Left lung (tissue), 10 donors: ENCODE data around the gene AKAP9. TPM values are rescaled to one million over a fixed set of nuclear protein-coding genes. Genes with fewer than 3 reads are reported as not detected.

Experiments used
- ATAC-seq: fragments of 200-7000 bp; cut with Tn5 transposase; one replicate; pipeline ENCODE4 v1.9.1; 2020; ENCODE audit warnings: moderate library complexity
- DNase-seq, 4 donors: peaks; one replicate each; pipeline ENCODE4 v3.0.0-alpha.2; 2013 to 2020
- H3K27ac ChIP-seq, 2 donors: fragments of 200-600 bp; sonication (generic) in 1 of 2; one replicate each; pipeline versions ENCODE4 v1.5.0 to v1.8.0; 2020 to 2021
- H3K27me3 ChIP-seq, 2 donors: fragments of 200-600 bp; sonication (generic) in 1 of 2; one replicate each; pipeline versions ENCODE4 v1.5.0 to v1.8.0; 2020 to 2021
- H3K36me3 ChIP-seq, 2 donors: fragments of 200-600 bp; sonication (generic) in 1 of 2; one replicate each; pipeline versions ENCODE4 v1.5.0 to v1.8.0; 2020 to 2021
- H3K4me1 ChIP-seq, 2 donors: fragments of 200-600 bp; one replicate each; pipeline ENCODE4 v1.8.0; 2021
- H3K4me3 ChIP-seq, 2 donors: fragments of 200-600 bp; sonication (generic) in 1 of 2; one replicate each; pipeline versions ENCODE4 v1.5.0 to v1.8.0; 2020 to 2021; ENCODE audit warnings: mild to moderate bottlenecking in 1 of 2
- H3K9me3 ChIP-seq, 2 donors: fragments of 200-600 bp; sonication (generic) in 1 of 2; one replicate each; pipeline versions ENCODE4 v1.5.0 to v1.8.0; 2020 to 2021
- CTCF ChIP-seq, 2 donors: fragments of 200-600 bp; sonication (generic) in 1 of 2; IDR thresholded peaks; one replicate each; pipeline versions ENCODE4 v1.5.0 to v1.8.0; 2021; ENCODE audit warnings: antibody characterized with exemption in 2 of 2
- intact Hi-C, 2 donors: fragments of 100-400 bp; cut with DNase I; formaldehyde crosslinking; loops; one replicate each; pipeline versions ENCODE4 v1.11.2 to v1.14.2; 2022
- polyA plus RNA-seq, 6 donors: library from polyadenylated mRNA; unstranded; fragments of 120-200 nt; gene quantifications; one replicate each; pipeline ENCODE4 v1.2.1, GENCODE V29; 2013; ENCODE audit not compliant: insufficient read length in 6 of 6
- total RNA-seq, 2 donors: library from RNA; stranded (reverse); fragmentation: NEBNext Ultra II Directional; extraction: Animal tissue kit (Norgen Biotek cat#: 25700); gene quantifications; one replicate each; pipeline ENCODE4 v1.2.1, GENCODE V29; 2021
- donor health status: DM: no; HTN: yes; CAD: no.
- donor health status: DM: no; HTN: no; CAD: no.

The AKAP9 gene
- total and polyA plus RNA-seq, 8 donors = 57.5 to 105 (median 88.9) TPM

- H3K36me3 ChIP-seq = peaks cover 0 to 62% of the 10 kb centered on the region in 2 donors
Observed at GRCh38 chr7:92043637-92044036, 103.0 kb downstream of the AKAP9 start.

GRCh38 chr7:92044148-92044547, 103.5 kb downstream of the AKAP9 start:
- ATAC-seq = no peak
- no peak for DNase-seq
- intact Hi-C loops = no loop called here
- Histone ChIP-seq H3K36me3 (peaks cover 0 to 63% of the 10 kb centered on the region in 2 donors), H3K9me3 (no peaks in the 10 kb centered on the region), H3K4me3 (no peak overlapping the region), H3K4me1 (no peaks in the 10 kb centered on the region), H3K27me3 (no peaks in the 10 kb centered on the region), H3K27ac (no peak overlapping the region)
- TF ChIP-seq CTCF (IDR thresholded peaks at IDR 0.05) = no peak

More at GRCh38 chr7:92043637-92044036, 103.0 kb downstream of the AKAP9 start:
- intact Hi-C loops = no loop called here
- no peaks in the 10 kb centered on the region for H3K27me3 ChIP-seq
- DNase-seq = no peak
- no peak overlapping the region for H3K27ac ChIP-seq
- ATAC-seq = no peak
- no peaks in the 10 kb centered on the region for H3K9me3 ChIP-seq
- TF ChIP-seq CTCF (IDR thresholded peaks at IDR 0.05) = no peak
- no peaks in the 10 kb centered on the region for H3K4me1 ChIP-seq
- no peak overlapping the region for H3K4me3 ChIP-seq

GRCh38 chr7:92044940-92045339, 104.3 kb downstream of the AKAP9 start:
- Histone ChIP-seq H3K9me3 (no peaks in the 10 kb centered on the region), H3K4me3 (no peak overlapping the region), H3K27ac (no peak overlapping the region), H3K4me1 (no peaks in the 10 kb centered on the region), H3K36me3 (peaks cover 0 to 67% of the 10 kb centered on the region in 2 donors), H3K27me3 (no peaks in the 10 kb centered on the region)
- intact Hi-C loops = no loop called here
- no peak for ATAC-seq
- no peak for DNase-seq
- TF ChIP-seq CTCF (IDR thresholded peaks at IDR 0.05) = no peak

- Histone ChIP-seq H3K36me3 (peaks cover 0 to 30% of the 10 kb centered on the region in 2 donors), H3K27me3 (no peaks in the 10 kb centered on the region), H3K27ac (no peak overlapping the region), H3K9me3 (no peaks in the 10 kb centered on the region), H3K4me1 (peaks cover 0 to 18% of the 10 kb centered on the region in 2 donors), H3K4me3 (no peak overlapping the region)
- no peak for TF ChIP-seq CTCF (IDR thresholded peaks at IDR 0.05)
- intact Hi-C loops = no loop called here
- ATAC-seq (no peak), DNase-seq (no peak)
Observed at GRCh38 chr7:92051655-92052054, 111.0 kb downstream of the AKAP9 start.

GRCh38 chr7:92052159-92052558, 111.5 kb downstream of the AKAP9 start:
- peaks cover 0 to 25% of the 10 kb centered on the region in 2 donors for H3K36me3 ChIP-seq
- peaks cover 0 to 23% of the 10 kb centered on the region in 2 donors for H3K4me1 ChIP-seq
- intact Hi-C loops = no loop called here
- ATAC-seq (no peak), DNase-seq (no peak)
- TF ChIP-seq CTCF (IDR thresholded peaks at IDR 0.05) = no peak
- H3K9me3 ChIP-seq = no peaks in the 10 kb centered on the region
- no peak overlapping the region for H3K4me3 ChIP-seq
- no peak overlapping the region for H3K27ac ChIP-seq
- H3K27me3 ChIP-seq = no peaks in the 10 kb centered on the region
